HG03571 (cell line): Measurements from ENCODE around the gene BRMS1L.
"Not testable (repeated sequence)": the region's sequence is repeated elsewhere in the genome, so short reads cannot be mapped to it uniquely, and the experiment has no call there.

Experiments used
- ATAC-seq: cut with Tn5 transposase; IDR thresholded peaks from one replicate; pipeline ENCODE4 v1.9.1; 2021; ENCODE audit not compliant: unreplicated experiment

BRMS1L gene

GRCh38 chr14:35826218-35826951, at the start of gene BRMS1L:
Gene BRMS1L (plus strand): TSS chr14:35826338. CDS start chr14:35826517, 179 bp downstream.
- peak; percentile 96 for ATAC-seq

DNA sequence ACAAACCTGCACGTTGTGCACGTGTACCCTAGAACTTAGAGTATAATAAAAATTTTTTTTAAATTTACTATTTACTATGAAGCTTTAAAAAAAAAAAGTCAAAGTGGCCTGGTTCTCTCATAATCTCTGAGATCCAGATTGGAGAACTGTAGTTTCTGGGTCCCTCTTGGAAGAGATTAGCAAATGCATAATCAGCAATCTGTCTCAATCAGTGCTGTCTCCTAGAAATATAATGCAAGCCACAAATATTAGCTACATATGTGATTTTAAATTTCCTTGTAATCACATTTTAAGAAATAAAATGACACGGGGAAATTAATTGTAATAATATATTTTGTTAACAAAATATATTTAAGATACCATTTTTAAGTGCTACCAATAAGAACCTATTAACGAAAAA, 49.3 kb upstream of the BRMS1L start:
- no peak for ATAC-seq

DNA sequence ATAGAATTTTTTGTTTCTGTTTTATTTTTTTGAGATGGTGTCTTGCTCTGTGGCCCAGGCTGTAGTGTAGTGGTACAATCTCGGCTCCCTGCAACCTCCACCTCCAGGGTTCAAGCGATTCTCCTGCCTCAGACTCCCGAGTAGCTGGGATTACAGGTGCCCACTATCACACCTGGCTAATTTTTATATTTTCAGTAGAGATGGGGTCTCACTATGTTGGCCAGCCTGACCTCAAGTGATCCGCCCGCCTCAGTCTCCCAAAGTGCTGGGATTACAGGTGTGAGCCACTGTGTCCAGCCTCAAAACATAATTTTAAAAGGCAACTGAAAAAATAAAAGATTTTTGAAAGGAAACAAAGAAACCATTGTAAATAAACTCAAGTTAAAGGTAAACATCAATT, 48.6 kb upstream of the BRMS1L start:
- not testable (repeated sequence) for ATAC-seq

GRCh38 chr14:35779368-35779767, 46.8 kb upstream of the BRMS1L start:
- no peak for ATAC-seq

DNA sequence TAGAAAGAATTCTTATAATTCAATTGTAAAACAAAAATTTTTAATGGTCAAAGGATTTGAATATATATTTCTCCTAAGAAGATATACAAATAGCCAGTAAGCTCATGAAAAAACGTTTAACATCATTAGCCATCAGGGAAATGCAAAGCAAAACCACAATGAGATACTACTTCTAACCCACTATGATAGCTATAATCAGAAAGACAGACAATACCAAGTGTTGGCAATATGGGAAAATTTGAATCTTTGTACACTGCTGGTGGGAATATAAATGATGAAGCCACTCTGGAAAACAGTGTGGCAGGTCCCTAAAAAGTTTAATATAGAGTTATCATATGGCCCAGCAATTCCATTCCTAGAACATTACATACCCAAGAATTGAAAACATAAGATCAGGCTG, 42.4 kb upstream of the BRMS1L start:
- no peak for ATAC-seq

- no peak for ATAC-seq
These were observed 39.3 kb upstream of the BRMS1L start for GRCh38 chr14:35786856-35787255.

DNA sequence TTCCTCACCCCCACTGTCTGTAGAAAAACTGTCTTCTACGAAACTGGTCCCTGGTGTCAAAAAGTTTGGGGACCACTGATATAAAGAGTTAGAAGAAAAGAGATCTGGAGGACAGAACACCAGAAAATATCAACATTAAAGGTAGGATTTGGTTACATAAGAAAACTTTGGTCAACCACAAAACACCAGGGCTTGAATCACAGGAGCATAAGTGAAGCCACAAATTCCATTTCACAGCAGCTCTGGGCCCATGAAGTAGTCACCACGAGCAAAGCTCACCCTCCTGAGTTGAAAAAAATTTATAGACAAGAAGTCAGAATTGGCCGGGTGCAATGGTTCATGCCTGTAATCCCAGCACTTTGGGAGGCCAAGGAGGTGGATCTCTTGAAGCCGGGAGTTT, 36.5 kb upstream of the BRMS1L start:
- ATAC-seq = no peak

- no peak for ATAC-seq
These were observed 28.3 kb upstream of the BRMS1L start for GRCh38 chr14:35797796-35798195.

- ATAC-seq = no peak
These were observed 19.9 kb upstream of the BRMS1L start for GRCh38 chr14:35806006-35806907.

DNA sequence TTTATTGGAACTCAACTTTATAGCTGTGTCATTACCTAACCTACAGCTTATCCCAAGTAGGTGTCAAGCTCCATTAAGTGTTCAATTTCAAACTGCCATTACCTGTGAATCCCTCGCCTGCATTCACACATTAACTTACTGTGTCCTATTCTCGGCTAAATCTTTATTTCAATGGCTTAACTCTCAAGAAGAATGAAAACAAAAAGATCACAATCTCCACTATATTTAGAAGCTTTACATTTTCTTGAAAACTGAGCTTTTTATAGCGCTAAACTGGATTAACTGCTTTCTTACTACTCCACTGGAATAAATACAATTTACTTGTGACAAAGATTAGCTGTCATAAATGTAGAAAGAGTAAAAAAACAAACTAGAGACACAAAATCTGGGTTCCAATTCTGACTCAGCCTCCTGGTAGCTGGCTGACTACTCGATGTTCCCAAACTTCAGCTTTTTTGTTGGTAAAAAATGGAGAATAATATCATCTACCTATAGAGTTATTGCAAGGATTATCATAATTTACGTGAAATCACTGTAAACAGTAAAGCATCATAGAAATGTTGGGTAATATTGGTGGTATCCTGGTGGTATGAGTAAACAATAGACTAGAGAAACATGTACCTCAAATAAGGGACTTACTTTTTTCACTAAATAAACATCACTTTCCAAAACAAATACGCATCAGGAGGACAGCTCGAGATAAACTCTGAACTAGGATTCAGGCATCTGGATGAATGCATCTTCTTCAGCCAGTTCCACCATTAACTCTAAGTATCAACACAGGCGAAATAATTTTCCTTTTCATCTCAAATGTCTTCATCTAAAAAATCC, 18.8 kb upstream of the BRMS1L start:
- ATAC-seq = no peak

- ATAC-seq = no peak
These were observed 18.0 kb upstream of the BRMS1L start for GRCh38 chr14:35808076-35808637.

DNA sequence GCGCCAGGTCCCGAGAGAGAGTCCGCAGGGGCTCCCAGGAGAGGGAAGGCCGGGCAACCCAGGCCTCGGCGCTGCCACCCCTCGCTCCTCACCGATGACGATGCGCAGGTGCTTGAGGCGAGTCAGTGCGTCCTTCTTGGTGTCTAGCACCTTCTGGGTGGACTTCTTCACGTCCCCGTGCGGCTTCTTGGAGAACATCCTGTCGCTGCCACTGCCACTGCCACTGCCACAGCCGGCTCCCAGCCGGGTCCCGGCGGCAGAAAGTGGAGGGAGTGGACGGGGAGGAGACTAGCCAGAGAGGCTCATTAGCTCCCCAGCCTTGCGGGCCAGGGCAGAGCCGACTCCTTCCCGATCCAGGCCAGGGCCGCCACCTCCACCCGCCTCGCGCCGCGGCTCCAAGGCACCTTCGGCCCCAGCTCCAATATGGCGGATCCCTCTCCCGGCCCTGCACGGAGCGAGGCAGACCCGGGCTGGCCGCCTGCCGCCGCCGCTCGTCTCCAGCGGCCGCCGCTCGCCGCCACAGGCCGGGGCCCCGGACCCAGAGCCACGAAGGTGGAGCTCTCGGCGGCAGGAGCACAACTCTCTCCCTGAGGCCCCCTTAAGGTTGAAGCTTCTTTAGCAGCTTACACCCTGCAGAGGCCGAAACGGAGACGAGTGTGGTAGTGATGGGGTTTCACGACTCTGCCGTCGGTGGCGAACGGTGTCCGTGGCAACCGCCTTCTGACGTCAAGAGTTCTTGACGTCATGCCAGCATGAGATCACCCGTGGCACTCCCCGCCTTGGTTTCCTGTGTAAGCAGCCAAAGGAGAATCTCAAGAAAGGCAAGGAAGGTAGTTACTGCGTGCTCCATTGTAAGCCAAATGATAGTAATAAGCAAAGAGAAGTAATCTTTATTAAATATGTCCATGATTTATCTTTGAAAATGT, 17.2 kb upstream of the BRMS1L start, which contains the start of gene RALGAPA1:
Gene RALGAPA1 (minus strand): TSS at position 658 of the 926 bp plus-strand sequence. CDS start 460 bp downstream, at position 198.
- ATAC-seq = peak; percentile 95

GRCh38 chr14:35809597-35809996, 16.5 kb upstream of the BRMS1L start:
- no peak for ATAC-seq

DNA sequence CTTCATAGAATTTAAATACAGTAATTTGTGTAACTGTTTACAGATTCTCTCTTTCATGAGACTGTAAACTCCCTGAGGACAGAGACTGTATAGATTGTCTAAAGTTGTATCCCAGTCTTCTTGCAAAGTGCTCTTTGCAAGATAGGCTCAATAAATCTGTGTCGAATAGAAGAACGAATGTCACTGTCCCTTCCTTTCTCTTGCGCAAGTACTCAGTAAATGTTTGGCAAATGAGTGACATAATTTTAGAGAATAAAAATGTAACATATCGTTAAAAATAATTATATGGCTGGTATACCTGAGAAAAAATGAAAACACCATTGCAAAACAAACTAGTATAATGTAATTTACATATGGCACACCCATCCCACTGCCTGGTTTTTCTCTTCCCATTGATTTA, 15.2 kb upstream of the BRMS1L start:
- ATAC-seq = no peak

DNA sequence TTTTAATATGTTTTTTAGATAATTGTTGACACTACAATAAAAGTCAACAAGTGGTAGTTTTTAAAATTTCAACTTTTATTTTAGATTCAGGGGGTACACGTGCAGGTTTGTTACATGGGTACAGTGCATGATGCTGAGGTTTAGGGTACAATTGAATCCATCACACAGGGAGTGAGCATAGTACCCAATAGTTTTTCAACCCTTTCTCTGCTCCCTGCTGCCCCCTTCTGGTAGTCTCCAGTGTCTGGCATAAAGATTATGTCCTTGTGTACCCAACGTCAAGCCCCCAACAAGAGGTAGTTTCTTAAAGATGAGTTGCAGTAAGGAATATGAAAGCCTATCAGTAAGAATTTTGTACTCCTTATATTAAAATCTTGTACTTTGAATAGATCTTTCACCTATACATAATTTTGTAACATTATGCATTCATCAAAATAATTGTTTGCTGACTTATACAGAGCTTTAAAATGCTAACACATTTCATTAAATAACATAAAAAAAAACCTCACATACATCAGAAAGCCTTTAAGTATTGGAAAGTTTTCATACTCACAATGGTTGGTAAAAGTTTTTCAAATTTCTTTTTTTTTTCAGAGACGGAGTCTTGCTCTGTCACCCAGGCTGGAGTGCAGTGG, 11.7 kb upstream of the BRMS1L start:
- no peak for ATAC-seq

DNA sequence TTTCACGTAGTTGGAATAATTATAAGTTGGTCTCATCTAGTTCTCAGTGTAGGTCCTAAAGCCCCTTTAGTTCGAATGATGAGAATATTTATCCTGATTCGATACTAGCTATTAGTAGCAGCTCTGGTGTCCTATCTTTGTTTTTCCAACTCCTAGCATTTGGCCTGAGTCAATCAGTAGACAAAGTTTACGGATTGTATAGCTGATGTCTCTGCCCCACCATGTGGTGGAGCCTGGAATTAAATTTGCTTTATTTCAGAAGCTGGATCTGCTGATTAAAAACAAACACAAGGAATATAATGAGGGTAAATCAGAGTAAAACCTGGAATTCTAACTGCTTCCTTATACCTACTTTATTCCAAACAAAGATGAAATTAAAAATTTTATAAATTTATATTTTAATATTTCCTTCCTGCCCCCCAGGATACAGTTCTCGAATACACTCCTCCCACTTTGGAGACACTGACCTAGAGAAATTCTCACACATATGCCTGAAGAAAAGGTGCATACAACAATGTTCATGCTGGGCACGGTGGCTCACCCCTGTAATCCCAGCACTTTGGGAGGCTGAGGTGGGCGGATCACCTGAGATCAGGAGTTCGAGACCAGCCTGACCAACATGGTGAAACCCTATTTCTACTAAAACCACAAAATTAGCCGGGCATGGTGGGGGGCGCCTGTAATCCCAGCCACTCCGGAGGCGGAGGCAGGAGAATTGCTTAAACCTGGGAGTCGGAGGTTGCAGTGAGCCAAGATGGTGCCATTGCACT, 7.6 kb upstream of the BRMS1L start:
- ATAC-seq = no peak

- no peak for ATAC-seq
These were observed 6.3 kb upstream of the BRMS1L start for GRCh38 chr14:35819591-35820540.
